HepG2 (cell line): ENCODE measurements around the gene WDR31. TPM values are rescaled to one million over a fixed set of nuclear protein-coding genes. Genes with fewer than 3 reads are reported as not detected.
A peak's percentile ranks its signal among the peaks of the same experiment; 100 is the strongest.

Source experiments
- ELF3 ChIP-seq: IDR thresholded peaks from 2 replicates; pipeline ENCODE4 v1.6.1; 2016; ENCODE audit warnings: missing genetic modification reagents, missing compliant biosample characterization
- FOXK2 ChIP-seq: fragments of 450-650 bp; IDR thresholded peaks from 2 replicates; pipeline ENCODE4 v1.6.1; 2016
- HOXA7 ChIP-seq: sonication (generic); formaldehyde crosslinking; IDR thresholded peaks from 2 replicates; pipeline ENCODE4 v1.8.1; 2022; ENCODE audit warnings: mild to moderate bottlenecking, missing genetic modification reagents, moderate library complexity
- KLF12 ChIP-seq: sonication (generic); formaldehyde crosslinking; IDR thresholded peaks from 2 replicates; pipeline ENCODE4 v1.4.0; 2020; ENCODE audit warnings: missing genetic modification reagents, borderline replicate concordance
- polyA plus RNA-seq, 8 experiments: library from polyadenylated mRNA; depleted of rRNA in 3 of 8; stranded (reverse) in 7 of 8; unstranded in 1 of 8; fragments of >200 nt; fragmentation: Illumina TruSeq in 4 of 8; extraction: Trizol in 4 of 8; gene quantifications; 2 replicates each; pipeline versions ENCODE4 v1.2.1 to v1.2.3, GENCODE V29; 2011 to 2016; ENCODE audit warnings: low read depth in 4 of 8, missing spikeins in 1 of 8, mixed read lengths in 1 of 8; ENCODE audit not compliant: insufficient read depth in 1 of 8
- total RNA-seq, 5 experiments: library from RNA; depleted of rRNA; stranded (reverse); fragments of >200 nt; fragmentation: Illumina TruSeq; extraction: Trizol; gene quantifications; 2 replicates each; pipeline ENCODE4 v1.2.3, GENCODE V29; 2016; ENCODE audit warnings: low read depth in 1 of 5
- TF ChIP-seq, protein P1 (sequence below): sonication (generic); formaldehyde crosslinking; IDR thresholded peaks from 2 replicates; pipeline ENCODE4 v1.9.0; 2021; ENCODE audit warnings: mild to moderate bottlenecking, missing genetic modification reagents
- TF ChIP-seq, protein P2 (sequence below), 2 experiments: sonication (generic) in 1 of 2; formaldehyde crosslinking in 1 of 2; IDR thresholded peaks; 2 replicates each; pipeline versions ENCODE4 v1.4.0 to v1.6.1; 2016 to 2020; ENCODE audit warnings: borderline replicate concordance in 1 of 2, low read depth in 1 of 2, mild to moderate bottlenecking in 1 of 2, missing genetic modification reagents in 1 of 2
- TF ChIP-seq, protein P3 (sequence below): sonication (generic); formaldehyde crosslinking; IDR thresholded peaks from 2 replicates; pipeline ENCODE4 v1.4.0; 2020; ENCODE audit warnings: mild to moderate bottlenecking, missing genetic modification reagents

Gene WDR31
- total and polyA plus RNA-seq, 2 of the 13 experiments (the other 11 are each of a cell fraction or from before 2014, with no cell fraction given) = 0.33 to 1.7 TPM

- TF ChIP-seq, protein P1, sequence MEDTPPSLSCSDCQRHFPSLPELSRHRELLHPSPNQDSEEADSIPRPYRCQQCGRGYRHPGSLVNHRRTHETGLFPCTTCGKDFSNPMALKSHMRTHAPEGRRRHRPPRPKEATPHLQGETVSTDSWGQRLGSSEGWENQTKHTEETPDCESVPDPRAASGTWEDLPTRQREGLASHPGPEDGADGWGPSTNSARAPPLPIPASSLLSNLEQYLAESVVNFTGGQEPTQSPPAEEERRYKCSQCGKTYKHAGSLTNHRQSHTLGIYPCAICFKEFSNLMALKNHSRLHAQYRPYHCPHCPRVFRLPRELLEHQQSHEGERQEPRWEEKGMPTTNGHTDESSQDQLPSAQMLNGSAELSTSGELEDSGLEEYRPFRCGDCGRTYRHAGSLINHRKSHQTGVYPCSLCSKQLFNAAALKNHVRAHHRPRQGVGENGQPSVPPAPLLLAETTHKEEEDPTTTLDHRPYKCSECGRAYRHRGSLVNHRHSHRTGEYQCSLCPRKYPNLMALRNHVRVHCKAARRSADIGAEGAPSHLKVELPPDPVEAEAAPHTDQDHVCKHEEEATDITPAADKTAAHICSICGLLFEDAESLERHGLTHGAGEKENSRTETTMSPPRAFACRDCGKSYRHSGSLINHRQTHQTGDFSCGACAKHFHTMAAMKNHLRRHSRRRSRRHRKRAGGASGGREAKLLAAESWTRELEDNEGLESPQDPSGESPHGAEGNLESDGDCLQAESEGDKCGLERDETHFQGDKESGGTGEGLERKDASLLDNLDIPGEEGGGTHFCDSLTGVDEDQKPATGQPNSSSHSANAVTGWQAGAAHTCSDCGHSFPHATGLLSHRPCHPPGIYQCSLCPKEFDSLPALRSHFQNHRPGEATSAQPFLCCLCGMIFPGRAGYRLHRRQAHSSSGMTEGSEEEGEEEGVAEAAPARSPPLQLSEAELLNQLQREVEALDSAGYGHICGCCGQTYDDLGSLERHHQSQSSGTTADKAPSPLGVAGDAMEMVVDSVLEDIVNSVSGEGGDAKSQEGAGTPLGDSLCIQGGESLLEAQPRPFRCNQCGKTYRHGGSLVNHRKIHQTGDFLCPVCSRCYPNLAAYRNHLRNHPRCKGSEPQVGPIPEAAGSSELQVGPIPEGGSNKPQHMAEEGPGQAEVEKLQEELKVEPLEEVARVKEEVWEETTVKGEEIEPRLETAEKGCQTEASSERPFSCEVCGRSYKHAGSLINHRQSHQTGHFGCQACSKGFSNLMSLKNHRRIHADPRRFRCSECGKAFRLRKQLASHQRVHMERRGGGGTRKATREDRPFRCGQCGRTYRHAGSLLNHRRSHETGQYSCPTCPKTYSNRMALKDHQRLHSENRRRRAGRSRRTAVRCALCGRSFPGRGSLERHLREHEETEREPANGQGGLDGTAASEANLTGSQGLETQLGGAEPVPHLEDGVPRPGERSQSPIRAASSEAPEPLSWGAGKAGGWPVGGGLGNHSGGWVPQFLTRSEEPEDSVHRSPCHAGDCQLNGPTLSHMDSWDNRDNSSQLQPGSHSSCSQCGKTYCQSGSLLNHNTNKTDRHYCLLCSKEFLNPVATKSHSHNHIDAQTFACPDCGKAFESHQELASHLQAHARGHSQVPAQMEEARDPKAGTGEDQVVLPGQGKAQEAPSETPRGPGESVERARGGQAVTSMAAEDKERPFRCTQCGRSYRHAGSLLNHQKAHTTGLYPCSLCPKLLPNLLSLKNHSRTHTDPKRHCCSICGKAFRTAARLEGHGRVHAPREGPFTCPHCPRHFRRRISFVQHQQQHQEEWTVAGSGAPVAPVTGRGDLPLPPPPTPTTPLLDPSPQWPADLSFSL = no peak
- TF ChIP-seq ELF3 (CRISPR knock-in tag) (peak; percentile 85), KLF12 (0 out of 2 replicates have a peak, but pooled peaks have one; percentile 45), HOXA7 (no peak), FOXK2 (no peak)
- TF ChIP-seq, protein P2, sequence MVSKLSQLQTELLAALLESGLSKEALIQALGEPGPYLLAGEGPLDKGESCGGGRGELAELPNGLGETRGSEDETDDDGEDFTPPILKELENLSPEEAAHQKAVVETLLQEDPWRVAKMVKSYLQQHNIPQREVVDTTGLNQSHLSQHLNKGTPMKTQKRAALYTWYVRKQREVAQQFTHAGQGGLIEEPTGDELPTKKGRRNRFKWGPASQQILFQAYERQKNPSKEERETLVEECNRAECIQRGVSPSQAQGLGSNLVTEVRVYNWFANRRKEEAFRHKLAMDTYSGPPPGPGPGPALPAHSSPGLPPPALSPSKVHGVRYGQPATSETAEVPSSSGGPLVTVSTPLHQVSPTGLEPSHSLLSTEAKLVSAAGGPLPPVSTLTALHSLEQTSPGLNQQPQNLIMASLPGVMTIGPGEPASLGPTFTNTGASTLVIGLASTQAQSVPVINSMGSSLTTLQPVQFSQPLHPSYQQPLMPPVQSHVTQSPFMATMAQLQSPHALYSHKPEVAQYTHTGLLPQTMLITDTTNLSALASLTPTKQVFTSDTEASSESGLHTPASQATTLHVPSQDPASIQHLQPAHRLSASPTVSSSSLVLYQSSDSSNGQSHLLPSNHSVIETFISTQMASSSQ (IDR thresholded peaks at IDR 0.05; ENCODE audit: low read depth) = no peak
- TF ChIP-seq, protein P2 (CRISPR knock-in tag; IDR thresholded peaks at IDR 0.05; ENCODE audit: borderline replicate concordance) = peak; percentile 21; the same call in 1 of the 2 replicates
- TF ChIP-seq, protein P3, sequence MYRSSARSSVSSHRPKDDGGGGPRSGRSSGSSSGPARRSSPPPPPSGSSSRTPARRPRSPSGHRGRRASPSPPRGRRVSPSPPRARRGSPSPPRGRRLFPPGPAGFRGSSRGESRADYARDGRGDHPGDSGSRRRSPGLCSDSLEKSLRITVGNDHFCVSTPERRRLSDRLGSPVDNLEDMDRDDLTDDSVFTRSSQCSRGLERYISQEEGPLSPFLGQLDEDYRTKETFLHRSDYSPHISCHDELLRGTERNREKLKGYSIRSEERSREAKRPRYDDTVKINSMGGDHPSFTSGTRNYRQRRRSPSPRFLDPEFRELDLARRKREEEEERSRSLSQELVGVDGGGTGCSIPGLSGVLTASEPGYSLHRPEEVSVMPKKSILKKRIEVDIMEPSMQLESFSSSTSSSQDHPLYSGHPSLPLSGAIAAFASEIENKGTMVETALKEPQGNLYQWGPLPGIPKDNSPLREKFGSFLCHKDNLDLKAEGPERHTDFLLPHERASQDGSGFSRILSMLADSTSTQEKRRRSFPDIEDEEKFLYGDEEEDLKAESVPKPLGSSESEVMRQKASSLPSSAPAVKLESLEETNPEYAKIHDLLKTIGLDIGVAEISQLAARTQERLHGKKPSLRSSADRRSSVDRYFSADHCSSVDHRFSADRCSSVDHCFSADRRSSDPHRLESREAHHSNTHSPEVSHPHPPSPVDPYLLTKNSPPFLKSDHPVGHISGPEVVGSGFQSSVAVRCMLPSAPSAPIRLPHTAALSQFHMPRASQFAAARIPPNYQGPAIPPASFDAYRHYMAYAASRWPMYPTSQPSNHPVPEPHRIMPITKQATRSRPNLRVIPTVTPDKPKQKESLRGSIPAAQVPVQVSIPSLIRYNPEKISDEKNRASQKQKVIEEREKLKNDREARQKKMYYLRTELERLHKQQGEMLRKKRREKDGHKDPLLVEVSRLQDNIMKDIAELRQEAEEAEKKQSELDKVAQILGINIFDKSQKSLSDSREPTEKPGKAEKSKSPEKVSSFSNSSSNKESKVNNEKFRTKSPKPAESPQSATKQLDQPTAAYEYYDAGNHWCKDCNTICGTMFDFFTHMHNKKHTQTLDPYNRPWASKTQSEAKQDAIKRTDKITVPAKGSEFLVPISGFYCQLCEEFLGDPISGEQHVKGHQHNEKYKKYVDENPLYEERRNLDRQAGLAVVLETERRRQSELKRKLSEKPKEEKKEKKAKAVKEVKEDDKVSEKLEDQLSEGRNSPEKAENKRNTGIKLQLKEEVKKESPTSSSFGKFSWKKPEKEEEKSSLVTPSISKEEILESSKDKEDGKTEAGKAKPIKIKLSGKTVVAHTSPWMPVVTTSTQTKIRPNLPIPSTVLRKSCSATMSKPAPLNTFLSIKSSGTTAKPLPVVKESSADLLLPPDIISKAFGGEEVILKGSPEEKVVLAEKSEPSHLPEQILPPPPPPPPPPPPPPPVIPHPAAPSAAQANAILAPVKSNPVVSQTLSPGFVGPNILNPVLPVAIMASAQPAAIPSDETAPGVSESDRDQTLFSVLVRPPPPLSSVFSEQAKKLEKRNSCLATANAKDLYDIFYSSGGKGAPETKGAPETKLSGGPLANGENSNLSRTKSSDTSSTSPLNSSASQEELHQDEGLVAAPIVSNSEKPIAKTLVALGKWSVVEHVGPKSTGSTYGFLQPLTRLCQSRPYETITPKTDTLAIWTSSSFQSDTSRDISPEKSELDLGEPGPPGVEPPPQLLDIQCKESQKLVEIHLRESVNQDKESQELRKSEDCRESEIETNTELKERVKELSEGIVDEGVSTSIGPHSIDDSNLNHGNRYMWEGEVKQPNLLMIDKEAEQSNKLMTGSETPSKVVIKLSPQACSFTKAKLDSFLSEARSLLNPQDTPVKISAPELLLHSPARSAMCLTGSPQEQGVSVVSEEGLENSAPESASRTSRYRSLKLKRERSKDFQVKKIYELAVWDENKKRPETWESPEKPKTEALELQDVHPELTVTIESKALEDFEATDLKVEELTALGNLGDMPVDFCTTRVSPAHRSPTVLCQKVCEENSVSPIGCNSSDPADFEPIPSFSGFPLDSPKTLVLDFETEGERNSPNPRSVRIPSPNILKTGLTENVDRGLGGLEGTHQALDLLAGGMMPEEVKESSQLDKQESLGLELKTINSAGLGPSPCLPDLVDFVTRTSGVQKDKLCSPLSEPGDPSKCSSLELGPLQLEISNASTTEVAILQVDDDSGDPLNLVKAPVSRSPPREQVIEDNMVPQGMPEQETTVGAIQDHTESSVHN (CRISPR knock-in tag) = no peak
These were observed 36.8 kb upstream of the WDR31 start, which contains the start of gene HDHD3 (continued) for GRCh38 chr9:113376634-113377567.
